LNCaP clone FGC (cell line): ENCODE measurements around the gene PGLYRP1.

Experiments
- DNase-seq: peaks from one replicate; pipeline ENCODE4 v3.0.0-alpha.2; 2011; ENCODE audit warnings: low read depth
- H3K4me3 ChIP-seq: 2 replicates; pipeline ENCODE4 v1.5.1; 2011; ENCODE audit warnings: mild to moderate bottlenecking, low read depth, low read length, control low read depth
- CTCF ChIP-seq: IDR thresholded peaks from 2 replicates; pipeline ENCODE4 v1.5.1; 2012; ENCODE audit warnings: mild to moderate bottlenecking; ENCODE audit not compliant: control insufficient read depth, insufficient read depth; ENCODE audit errors: extremely low read depth

Gene PGLYRP1

GRCh38 chr19:45994998-45995714 is 27.7 kb downstream of the PGLYRP1 start, which contains the start of gene CCDC61:
Gene CCDC61 (plus strand): TSS chr19:45995467. CDS start chr19:46003019, 7,552 bp downstream.
- DNase-seq: peak; percentile 95
- TF ChIP-seq CTCF: no peak
- peak within 1 kb of the TSS; percentile 75 for H3K4me3 ChIP-seq

- DNase-seq: no peak
Observed at GRCh38 chr19:45994456-45994997, 28.3 kb downstream of the PGLYRP1 start.

GRCh38 chr19:45990113-45990728 is 32.6 kb downstream of the PGLYRP1 start:
- no peak for DNase-seq
- no peak for TF ChIP-seq CTCF
- H3K4me3 ChIP-seq: no peak overlapping the region

More at GRCh38 chr19:45994456-45994997, 28.3 kb downstream of the PGLYRP1 start:
- no peak for TF ChIP-seq CTCF
- H3K4me3 ChIP-seq: peak overlapping the region; percentile 55

- no peak overlapping the region for H3K4me3 ChIP-seq
- TF ChIP-seq CTCF: no peak
- DNase-seq: no peak
Observed at GRCh38 chr19:45985321-45985720, 37.5 kb downstream of the PGLYRP1 start.

GRCh38 chr19:45981350-45981749 is 41.5 kb downstream of the PGLYRP1 start:
- no peak overlapping the region for H3K4me3 ChIP-seq
- no peak for DNase-seq
- no peak for TF ChIP-seq CTCF

- DNase-seq: no peak
- no peak overlapping the region for H3K4me3 ChIP-seq
- TF ChIP-seq CTCF: no peak
Observed at GRCh38 chr19:45978156-45978555, 44.7 kb downstream of the PGLYRP1 start.
